ENCODE data around the gene KRT24.

Gene KRT24

GRCh38 chr17:40687106-40687505 is 16.4 kb downstream of the KRT24 start:
- no peak for DNase-seq

- DNase-seq = no peak
Measured at GRCh38 chr17:40686192-40686591, 17.4 kb downstream of the KRT24 start.

- no peak for DNase-seq
Measured at GRCh38 chr17:40680998-40681397, 22.6 kb downstream of the KRT24 start.

- no peak for DNase-seq
Measured at GRCh38 chr17:40679523-40679907, 24.0 kb downstream of the KRT24 start.

- DNase-seq = no peak
Measured at GRCh38 chr17:40678902-40679522, 24.5 kb downstream of the KRT24 start.

GRCh38 chr17:40675905-40676304 is 27.6 kb downstream of the KRT24 start:
- no peak for DNase-seq

- DNase-seq = no peak
Measured at GRCh38 chr17:40672654-40673053, 30.9 kb downstream of the KRT24 start.

GRCh38 chr17:40671282-40671681 is 32.3 kb downstream of the KRT24 start:
- no peak for DNase-seq

GRCh38 chr17:40666331-40666730 is 37.2 kb downstream of the KRT24 start:
- DNase-seq = no peak

- no peak for DNase-seq
Measured at GRCh38 chr17:40664582-40665333, 38.8 kb downstream of the KRT24 start, which contains the start of gene KRT222. KRT222 (minus strand) TSS chr17:40665177; CDS start chr17:40665099, 78 bp downstream.

GRCh38 chr17:40663252-40663651 is 40.3 kb downstream of the KRT24 start:
- DNase-seq = no peak

GRCh38 chr17:40659911-40660310 is 43.6 kb downstream of the KRT24 start:
- DNase-seq = no peak

GRCh38 chr17:40658396-40658795 is 45.2 kb downstream of the KRT24 start:
- DNase-seq = no peak

- no peak for DNase-seq
Measured at GRCh38 chr17:40651939-40652338, 51.6 kb downstream of the KRT24 start.

GRCh38 chr17:40648384-40648968 is 55.1 kb downstream of the KRT24 start:
- DNase-seq = no peak

Data from activated CD4-positive, CD25-positive, alpha-beta regulatory T cell treated with anti-CD3 and anti-CD28 coated beads, Interleukin-2, amount 50 U/mL, for 72 hours (primary cell).